Naive thymus-derived CD4-positive, alpha-beta T cell (primary cell): ENCODE results near the gene UBN1. TPM values are rescaled to one million over a fixed set of nuclear protein-coding genes. Genes with fewer than 3 reads are reported as not detected.

Experiments used
- ATAC-seq: fragments of 150-1000 bp; cut with Tn5 transposase; 2 replicates; pipeline ENCODE4 v1.10.0; 2021; ENCODE audit warnings: mild to moderate bottlenecking, moderate library complexity
- CTCF ChIA-PET: fragments of 350-600 bp; sonication (Branson Sonifier 250); formaldehyde crosslinking; loops from one replicate; lab custom pipeline; 2021; ENCODE audit warnings: antibody characterized with exemption; lab: Charles Lee
- POLR2A ChIA-PET: fragments of 350-600 bp; sonication (Branson Sonifier 250); formaldehyde crosslinking; loops from one replicate; lab custom pipeline; 2021; ENCODE audit warnings: antibody characterized with exemption, inconsistent platforms; lab: Charles Lee
- DNase-seq, 9 donors: peaks; one replicate each; pipeline versions ENCODE4 v3.0.0 to v3.0.0-alpha.2; 2020 to 2022; ENCODE audit warnings: mixed read lengths in 1 of 9
- H3K27ac ChIP-seq: one replicate; pipeline ENCODE4 v1.7.0; 2013; ENCODE audit warnings: mild to moderate bottlenecking, low read depth, low read length, moderate library complexity
- H3K27me3 ChIP-seq, 2 donors: one replicate each; pipeline ENCODE4 v1.7.0; 2013; ENCODE audit warnings: low read length in 2 of 2, mild to moderate bottlenecking in 2 of 2, moderate library complexity in 2 of 2; ENCODE audit not compliant: control insufficient read depth in 2 of 2, insufficient read depth in 2 of 2
- H3K36me3 ChIP-seq, 3 experiments: 1 replicate in 2 of 3; 2 replicates in 1 of 3; pipeline ENCODE4 v1.7.0; 2013; ENCODE audit warnings: low read length in 3 of 3, mild to moderate bottlenecking in 3 of 3, moderate library complexity in 1 of 3; ENCODE audit not compliant: insufficient read depth in 3 of 3, control insufficient read depth in 2 of 3
- H3K4me1 ChIP-seq, 2 donors: one replicate each; pipeline ENCODE4 v1.7.0; 2013; ENCODE audit warnings: low read length in 2 of 2, mild to moderate bottlenecking in 2 of 2, moderate library complexity in 1 of 2; ENCODE audit not compliant: control insufficient read depth in 2 of 2, insufficient read depth in 2 of 2
- H3K4me3 ChIP-seq: 2 replicates; pipeline ENCODE4 v1.7.0; 2013; ENCODE audit warnings: mild to moderate bottlenecking, low read length
- H3K9me3 ChIP-seq, 3 experiments: 1 replicate in 2 of 3; 2 replicates in 1 of 3; pipeline ENCODE4 v1.7.0; 2013; ENCODE audit warnings: low read length in 3 of 3; ENCODE audit not compliant: control insufficient read depth in 2 of 3
- H3K27ac Mint-ChIP-seq, 9 donors: one replicate each; pipeline ENCODE4 v1.8.0; 2020 to 2022; ENCODE audit warnings: mixed read lengths in 9 of 9, mild to moderate bottlenecking in 8 of 9, moderate library complexity in 5 of 9, inconsistent platforms in 2 of 9
- H3K27me3 Mint-ChIP-seq, 5 donors: one replicate each; pipeline ENCODE4 v1.8.0; 2021 to 2022; ENCODE audit warnings: mixed read lengths in 5 of 5, mild to moderate bottlenecking in 1 of 5
- H3K36me3 Mint-ChIP-seq, 5 donors: one replicate each; pipeline ENCODE4 v1.8.0; 2020 to 2022; ENCODE audit warnings: mixed read lengths in 5 of 5, mild to moderate bottlenecking in 3 of 5, inconsistent platforms in 1 of 5
- H3K4me1 Mint-ChIP-seq, 7 donors: one replicate each; pipeline ENCODE4 v1.8.0; 2020 to 2022; ENCODE audit warnings: mixed read lengths in 7 of 7, mild to moderate bottlenecking in 3 of 7, inconsistent platforms in 1 of 7
- H3K4me3 Mint-ChIP-seq, 10 donors: one replicate each; pipeline ENCODE4 v1.8.0; 2020 to 2022; ENCODE audit warnings: mild to moderate bottlenecking in 10 of 10, mixed read lengths in 10 of 10, moderate library complexity in 6 of 10, inconsistent platforms in 2 of 10
- H3K9me3 Mint-ChIP-seq, 11 donors: one replicate each; pipeline ENCODE4 v1.8.0; 2020 to 2022; ENCODE audit warnings: mixed read lengths in 11 of 11, mild to moderate bottlenecking in 4 of 11, inconsistent platforms in 1 of 11, moderate library complexity in 1 of 11
- intact Hi-C, 2 donors: fragments of 100-400 bp; cut with micrococcal nuclease; formaldehyde crosslinking; loops; one replicate each; pipeline ENCODE4 v1.15.1; 2023
- polyA plus RNA-seq, 2 donors: library from polyadenylated mRNA; unstranded; fragments of 300-500 nt; fragmentation: Illumina TruSeq; gene quantifications; one replicate each; pipeline ENCODE4 v1.2.3, GENCODE V29; 2021
- total RNA-seq, 6 experiments: library from RNA in 5 of 6; stranded (reverse) in 5 of 6; gene quantifications; 1 replicate in 5 of 6; 2 replicates in 1 of 6; pipeline ENCODE4 v1.2.3 and lab custom pipeline; 2021 to 2026

The UBN1 gene
- total and polyA plus RNA-seq, 7 experiments from 2014 or later, result 11.0 to 58.7 (median 40.0) TPM

GRCh38 chr16:4924593-4925292, 77.5 kb downstream of the UBN1 start:
- no peak overlapping the region for H3K4me3 Mint-ChIP-seq
- Histone ChIP-seq H3K36me3 (no peaks in the 10 kb centered on the region), H3K4me3 (no peak overlapping the region), H3K27ac (no peak overlapping the region), H3K27me3 (no peaks in the 10 kb centered on the region), H3K9me3 (peaks cover 0 to 19% (median 5%) of the 10 kb centered on the region in 3 experiments), H3K4me1 (no peaks in the 10 kb centered on the region)
- H3K27ac Mint-ChIP-seq, result no peak overlapping the region
- DNase-seq, result no peak
- peaks cover 5 to 24% (median 13%) of the 10 kb centered on the region in 11 donors for H3K9me3 Mint-ChIP-seq
- H3K4me1 Mint-ChIP-seq, result peaks cover 0 to 4% (median 0%) of the 10 kb centered on the region in 7 donors
- ChIA-PET CTCF (no interaction called here), POLR2A (no interaction called here)
- intact Hi-C loops, result no loop called here
- H3K27me3 Mint-ChIP-seq, result peaks cover 0 to 4% (median 0%) of the 10 kb centered on the region in 5 donors
- H3K36me3 Mint-ChIP-seq, result peaks cover 0 to 19% (median 5%) of the 10 kb centered on the region in 5 donors
- ATAC-seq, result no peak

- ChIA-PET POLR2A (no interaction called here), CTCF (no interaction called here)
- H3K27ac ChIP-seq, result no peak overlapping the region
Observed at GRCh38 chr16:4925293-4925607, 78.0 kb downstream of the UBN1 start.

GRCh38 chr16:4925791-4926190, 78.5 kb downstream of the UBN1 start:
- peaks cover 0 to 19% (median 5%) of the 10 kb centered on the region in 5 donors for H3K36me3 Mint-ChIP-seq
- H3K4me1 Mint-ChIP-seq, result peaks cover 0 to 4% (median 0%) of the 10 kb centered on the region in 7 donors
- H3K9me3 Mint-ChIP-seq, result peaks cover 5 to 24% (median 13%) of the 10 kb centered on the region in 11 donors
- POLR2A ChIA-PET, result no interaction called here
- no peaks in the 10 kb centered on the region for H3K27me3 ChIP-seq
- intact Hi-C loops, result no loop called here
- no peak overlapping the region for H3K4me3 Mint-ChIP-seq
- CTCF ChIA-PET, result no interaction called here
- peaks cover 0 to 19% (median 5%) of the 10 kb centered on the region in 3 experiments for H3K9me3 ChIP-seq
- no peak overlapping the region for H3K27ac ChIP-seq
- peaks cover 0 to 5% (median 0%) of the 10 kb centered on the region in 5 donors for H3K27me3 Mint-ChIP-seq
- ATAC-seq (no peak), DNase-seq (no peak)
- no peaks in the 10 kb centered on the region for H3K36me3 ChIP-seq
- H3K4me3 ChIP-seq, result no peak overlapping the region
- H3K4me1 ChIP-seq, result no peaks in the 10 kb centered on the region
- H3K27ac Mint-ChIP-seq, result no peak overlapping the region

More at GRCh38 chr16:4925293-4925607, 78.0 kb downstream of the UBN1 start:
- Mint-ChIP-seq H3K27me3 (peaks cover 0 to 4% (median 0%) of the 10 kb centered on the region in 5 donors), H3K9me3 (peaks cover 5 to 24% (median 13%) of the 10 kb centered on the region in 11 donors), H3K4me3 (no peak overlapping the region), H3K36me3 (peaks cover 0 to 19% (median 5%) of the 10 kb centered on the region in 5 donors), H3K27ac (no peak overlapping the region), H3K4me1 (peaks cover 0 to 4% (median 0%) of the 10 kb centered on the region in 7 donors)
- Histone ChIP-seq H3K4me1 (no peaks in the 10 kb centered on the region), H3K27me3 (no peaks in the 10 kb centered on the region), H3K4me3 (no peak overlapping the region), H3K9me3 (peaks cover 0 to 19% (median 5%) of the 10 kb centered on the region in 3 experiments), H3K36me3 (no peaks in the 10 kb centered on the region)
- intact Hi-C loops, result no loop called here
- ATAC-seq (no peak), DNase-seq (no peak)

GRCh38 chr16:4926928-4927327, 79.6 kb downstream of the UBN1 start:
- Histone ChIP-seq H3K9me3 (peaks cover 0 to 19% (median 5%) of the 10 kb centered on the region in 3 experiments), H3K27ac (no peak overlapping the region), H3K4me1 (no peaks in the 10 kb centered on the region), H3K36me3 (no peaks in the 10 kb centered on the region), H3K27me3 (no peaks in the 10 kb centered on the region), H3K4me3 (no peak overlapping the region)
- intact Hi-C loops, result no loop called here
- no peak overlapping the region for H3K27ac Mint-ChIP-seq
- H3K27me3 Mint-ChIP-seq, result peaks cover 0 to 11% (median 0%) of the 10 kb centered on the region in 5 donors
- no peak for ATAC-seq
- H3K4me1 Mint-ChIP-seq, result peaks cover 0 to 4% (median 0%) of the 10 kb centered on the region in 7 donors
- H3K9me3 Mint-ChIP-seq, result peaks cover 5 to 24% (median 13%) of the 10 kb centered on the region in 11 donors
- CTCF ChIA-PET, result no interaction called here
- POLR2A ChIA-PET, result no interaction called here
- H3K4me3 Mint-ChIP-seq, result no peak overlapping the region
- no peak for DNase-seq
- peaks cover 0 to 19% (median 5%) of the 10 kb centered on the region in 5 donors for H3K36me3 Mint-ChIP-seq

GRCh38 chr16:4927661-4928060, 80.4 kb downstream of the UBN1 start:
- Mint-ChIP-seq H3K36me3 (peaks cover 0 to 19% (median 5%) of the 10 kb centered on the region in 5 donors), H3K9me3 (peaks cover 5 to 24% (median 13%) of the 10 kb centered on the region in 11 donors), H3K4me1 (peaks cover 0 to 4% (median 0%) of the 10 kb centered on the region in 7 donors), H3K27me3 (peaks cover 0 to 11% (median 0%) of the 10 kb centered on the region in 5 donors), H3K27ac (no peak overlapping the region), H3K4me3 (no peak overlapping the region)
- no peaks in the 10 kb centered on the region for H3K4me1 ChIP-seq
- H3K9me3 ChIP-seq, result peaks cover 0 to 19% (median 5%) of the 10 kb centered on the region in 3 experiments
- H3K27ac ChIP-seq, result no peak overlapping the region
- DNase-seq (no peak), ATAC-seq (no peak)
- no peak overlapping the region for H3K4me3 ChIP-seq
- POLR2A ChIA-PET, result no interaction called here
- no peaks in the 10 kb centered on the region for H3K36me3 ChIP-seq
- H3K27me3 ChIP-seq, result no peaks in the 10 kb centered on the region
- intact Hi-C loops, result no loop called here
- CTCF ChIA-PET, result no interaction called here

GRCh38 chr16:4928227-4928626, 80.9 kb downstream of the UBN1 start:
- peaks cover 0 to 11% (median 0%) of the 10 kb centered on the region in 5 donors for H3K27me3 Mint-ChIP-seq
- Histone ChIP-seq H3K4me3 (no peak overlapping the region), H3K4me1 (no peaks in the 10 kb centered on the region), H3K9me3 (peaks cover 0 to 19% (median 5%) of the 10 kb centered on the region in 3 experiments), H3K36me3 (no peaks in the 10 kb centered on the region), H3K27ac (no peak overlapping the region), H3K27me3 (no peaks in the 10 kb centered on the region)
- intact Hi-C loops, result no loop called here
- peaks cover 0 to 19% (median 5%) of the 10 kb centered on the region in 5 donors for H3K36me3 Mint-ChIP-seq
- peaks cover 5 to 24% (median 13%) of the 10 kb centered on the region in 11 donors for H3K9me3 Mint-ChIP-seq
- ATAC-seq, result no peak
- no peak overlapping the region for H3K27ac Mint-ChIP-seq
- DNase-seq, result no peak
- POLR2A ChIA-PET, result no interaction called here
- CTCF ChIA-PET, result no interaction called here
- H3K4me1 Mint-ChIP-seq, result peaks cover 0 to 4% (median 0%) of the 10 kb centered on the region in 7 donors
- no peak overlapping the region for H3K4me3 Mint-ChIP-seq
